Measurements from ENCODE around the gene PSMD8. TPM values are rescaled to one million over a fixed set of nuclear protein-coding genes. Genes with fewer than 3 reads are reported as not detected.

The PSMD8 gene
- total RNA-seq, 1 donor, result 277 TPM

DNA sequence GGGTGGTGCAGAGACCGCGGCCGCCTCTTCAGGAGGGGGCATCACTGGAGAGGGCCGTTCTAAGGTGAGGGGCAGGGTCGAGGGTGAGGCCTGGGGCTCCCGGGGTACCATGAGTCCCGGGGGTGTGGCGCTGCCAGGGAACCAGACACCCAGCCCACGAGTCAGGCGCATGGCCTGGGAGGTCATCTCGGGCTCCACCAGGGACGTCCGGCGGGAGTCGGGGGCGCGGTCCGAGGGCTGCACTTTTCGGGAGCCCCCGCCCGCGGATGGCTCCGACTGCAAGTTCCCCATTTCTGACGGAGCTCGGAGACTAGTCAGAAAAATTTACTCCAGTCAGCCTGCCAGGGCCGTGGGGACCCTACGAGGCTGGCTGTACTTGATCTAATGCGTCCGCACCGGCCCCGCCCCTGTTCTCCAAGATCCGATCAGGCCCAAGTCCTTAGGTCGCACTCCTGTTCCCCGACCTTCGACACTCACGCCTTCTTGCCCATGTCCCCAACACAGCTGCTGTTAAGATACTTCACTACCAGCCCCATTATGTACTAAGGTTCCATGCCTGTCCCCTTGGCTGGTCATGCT is 12.7 kb downstream of the PSMD8 start:
- DNase-seq (ENCODE audit: low read depth), result no peak
- peak overlapping the region; percentile 85 for H3K4me3 ChIP-seq (ENCODE audit: low read depth, low read length)
- TF ChIP-seq, protein P1, sequence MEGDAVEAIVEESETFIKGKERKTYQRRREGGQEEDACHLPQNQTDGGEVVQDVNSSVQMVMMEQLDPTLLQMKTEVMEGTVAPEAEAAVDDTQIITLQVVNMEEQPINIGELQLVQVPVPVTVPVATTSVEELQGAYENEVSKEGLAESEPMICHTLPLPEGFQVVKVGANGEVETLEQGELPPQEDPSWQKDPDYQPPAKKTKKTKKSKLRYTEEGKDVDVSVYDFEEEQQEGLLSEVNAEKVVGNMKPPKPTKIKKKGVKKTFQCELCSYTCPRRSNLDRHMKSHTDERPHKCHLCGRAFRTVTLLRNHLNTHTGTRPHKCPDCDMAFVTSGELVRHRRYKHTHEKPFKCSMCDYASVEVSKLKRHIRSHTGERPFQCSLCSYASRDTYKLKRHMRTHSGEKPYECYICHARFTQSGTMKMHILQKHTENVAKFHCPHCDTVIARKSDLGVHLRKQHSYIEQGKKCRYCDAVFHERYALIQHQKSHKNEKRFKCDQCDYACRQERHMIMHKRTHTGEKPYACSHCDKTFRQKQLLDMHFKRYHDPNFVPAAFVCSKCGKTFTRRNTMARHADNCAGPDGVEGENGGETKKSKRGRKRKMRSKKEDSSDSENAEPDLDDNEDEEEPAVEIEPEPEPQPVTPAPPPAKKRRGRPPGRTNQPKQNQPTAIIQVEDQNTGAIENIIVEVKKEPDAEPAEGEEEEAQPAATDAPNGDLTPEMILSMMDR (IDR thresholded peaks at IDR 0.05; ENCODE audit: insufficient read depth, low read depth, low read length), result no peak

DNA sequence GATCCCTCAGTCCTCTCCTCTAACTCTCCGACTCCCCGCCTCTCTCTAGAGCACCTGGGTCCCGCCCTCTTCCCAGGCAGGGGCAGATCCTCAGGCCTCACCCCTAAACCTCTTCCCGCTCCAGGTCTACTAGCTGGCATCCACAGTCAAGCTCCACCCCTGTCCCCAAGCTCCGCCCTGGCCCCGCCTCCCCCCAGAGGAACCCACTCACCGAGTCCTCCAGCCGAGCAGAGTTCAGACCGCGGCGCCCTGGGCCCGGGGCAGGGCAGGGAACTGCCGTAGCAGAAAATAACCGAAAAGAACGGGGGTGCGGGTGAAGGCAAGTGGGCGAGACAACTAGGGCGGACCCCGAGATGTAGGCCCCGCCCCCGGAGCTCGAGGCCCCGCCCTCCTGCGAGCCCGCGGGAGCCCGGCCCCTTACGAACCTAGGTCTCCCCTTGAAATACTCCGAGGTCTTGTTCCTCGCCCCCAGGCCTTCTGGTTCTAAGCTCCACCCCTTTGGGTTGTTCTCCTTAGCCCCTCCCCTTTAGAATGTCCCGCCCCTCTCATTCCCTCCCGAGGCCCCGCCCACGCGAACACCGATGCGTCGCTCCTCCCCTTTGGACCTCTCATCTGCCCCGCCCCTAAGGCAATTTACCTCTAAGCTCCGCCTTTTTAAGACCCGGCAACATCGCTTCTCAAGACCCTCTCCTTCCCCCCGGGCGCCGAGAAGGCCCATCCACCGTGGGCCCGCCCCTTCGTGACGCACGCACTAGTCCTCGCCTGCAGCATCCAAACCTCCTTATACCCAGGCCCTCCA is 13.4 kb downstream of the PSMD8 start, which contains the start of gene GGN:
GGN (minus strand) TSS at position 485 of the 799 bp plus-strand sequence. CDS start 773 bp downstream, outside the sequence.
- peak; percentile 97 for DNase-seq (ENCODE audit: low read depth)
- H3K4me3 ChIP-seq (ENCODE audit: low read depth, low read length), result peak within 1 kb of the TSS; percentile 85
- TF ChIP-seq, protein P1 (IDR thresholded peaks at IDR 0.05; ENCODE audit: insufficient read depth, low read depth, low read length), result no peak

DNA sequence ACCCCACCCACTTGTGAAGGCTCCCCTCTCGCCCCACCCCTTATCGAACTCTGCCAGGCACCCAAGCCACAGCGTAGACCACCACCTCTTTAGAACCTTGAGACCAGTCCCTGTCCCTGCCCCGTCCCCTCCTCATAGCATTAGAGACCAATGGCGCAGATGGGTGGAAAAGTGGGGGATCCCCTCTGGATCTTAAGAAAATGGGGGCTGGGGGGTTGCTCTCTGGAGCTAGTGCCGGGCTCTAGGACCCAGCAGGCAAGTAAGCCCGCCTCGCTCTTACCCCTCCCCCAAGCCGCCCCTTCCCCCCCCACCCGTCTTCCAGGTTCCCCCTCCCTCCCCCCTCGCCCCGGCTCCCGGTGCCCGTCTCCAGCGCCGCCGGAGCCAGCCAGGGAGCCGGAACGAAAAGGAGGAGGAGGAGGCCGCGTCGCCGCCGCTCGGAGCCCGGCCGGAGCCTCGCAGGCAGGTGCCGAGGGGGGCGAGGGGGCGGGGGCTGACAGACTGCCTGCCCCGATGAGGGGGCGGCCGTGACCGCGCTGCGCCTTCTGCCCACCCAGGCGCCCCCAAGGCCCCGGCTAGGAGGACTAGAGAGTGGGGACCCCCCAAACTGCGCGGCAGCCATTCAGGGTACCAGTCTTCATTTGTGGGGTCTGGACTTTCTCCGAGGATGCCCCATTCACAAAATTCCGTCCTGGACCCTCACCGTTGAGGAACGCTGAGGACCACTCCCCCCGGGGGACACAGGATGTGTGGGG is 14.2 kb downstream of the PSMD8 start, which contains the start of gene SPRED3:
SPRED3 (plus strand) TSS at position 349 of the 752 bp plus-strand sequence. CDS start 1,606 bp downstream, outside the sequence.
- peak within 1 kb of the TSS; percentile 85 for H3K4me3 ChIP-seq (ENCODE audit: low read depth, low read length)
- TF ChIP-seq, protein P1 (IDR thresholded peaks at IDR 0.05; ENCODE audit: insufficient read depth, low read depth, low read length), result no peak
- DNase-seq (ENCODE audit: low read depth), result peak; percentile 77

DNA sequence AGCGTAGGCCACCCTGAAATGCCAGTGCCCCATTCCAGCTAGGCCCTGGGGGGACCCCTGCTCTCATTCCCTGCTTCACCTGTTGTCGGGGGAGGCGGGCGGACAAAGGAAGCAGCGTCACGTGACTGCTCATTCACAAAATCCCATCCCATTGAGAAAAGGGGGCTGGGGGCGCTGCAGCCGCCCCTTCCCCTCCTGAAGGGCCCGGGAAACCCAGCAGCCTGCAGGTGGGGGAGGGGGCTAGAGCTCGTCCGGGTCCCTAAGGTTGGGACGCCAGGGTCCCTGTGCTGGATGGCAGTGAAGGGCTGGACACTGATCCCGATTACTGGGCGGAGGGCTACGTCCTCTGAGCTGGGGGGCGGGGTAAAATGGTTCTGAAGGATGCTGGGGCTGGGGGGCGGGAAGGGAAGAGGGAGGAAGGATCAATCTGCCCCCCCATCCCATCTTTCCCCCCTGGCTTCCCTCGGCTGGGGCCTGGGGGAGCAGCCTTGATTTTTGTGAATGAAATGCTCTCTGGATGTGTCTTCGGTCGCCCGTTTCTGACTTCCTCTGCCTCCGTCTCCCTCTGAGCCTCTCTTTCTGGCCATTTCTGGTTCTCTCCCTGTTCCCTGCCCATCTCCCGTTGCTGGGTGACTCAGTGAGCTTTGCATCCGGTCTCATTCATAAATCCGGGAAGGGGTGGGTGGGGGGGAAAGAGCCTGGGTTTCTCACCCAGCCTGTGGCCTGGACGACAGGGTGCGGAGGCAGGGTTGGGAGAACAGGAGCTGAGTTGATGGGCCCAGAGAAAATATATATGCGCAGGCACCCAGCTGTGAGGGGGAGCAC is 14.9 kb downstream of the PSMD8 start:
- peak overlapping the region; percentile 85 for H3K4me3 ChIP-seq (ENCODE audit: low read depth, low read length)
- TF ChIP-seq, protein P1 (IDR thresholded peaks at IDR 0.05; ENCODE audit: insufficient read depth, low read depth, low read length), result no peak
- peak; percentile 69 for DNase-seq (ENCODE audit: low read depth)

DNA sequence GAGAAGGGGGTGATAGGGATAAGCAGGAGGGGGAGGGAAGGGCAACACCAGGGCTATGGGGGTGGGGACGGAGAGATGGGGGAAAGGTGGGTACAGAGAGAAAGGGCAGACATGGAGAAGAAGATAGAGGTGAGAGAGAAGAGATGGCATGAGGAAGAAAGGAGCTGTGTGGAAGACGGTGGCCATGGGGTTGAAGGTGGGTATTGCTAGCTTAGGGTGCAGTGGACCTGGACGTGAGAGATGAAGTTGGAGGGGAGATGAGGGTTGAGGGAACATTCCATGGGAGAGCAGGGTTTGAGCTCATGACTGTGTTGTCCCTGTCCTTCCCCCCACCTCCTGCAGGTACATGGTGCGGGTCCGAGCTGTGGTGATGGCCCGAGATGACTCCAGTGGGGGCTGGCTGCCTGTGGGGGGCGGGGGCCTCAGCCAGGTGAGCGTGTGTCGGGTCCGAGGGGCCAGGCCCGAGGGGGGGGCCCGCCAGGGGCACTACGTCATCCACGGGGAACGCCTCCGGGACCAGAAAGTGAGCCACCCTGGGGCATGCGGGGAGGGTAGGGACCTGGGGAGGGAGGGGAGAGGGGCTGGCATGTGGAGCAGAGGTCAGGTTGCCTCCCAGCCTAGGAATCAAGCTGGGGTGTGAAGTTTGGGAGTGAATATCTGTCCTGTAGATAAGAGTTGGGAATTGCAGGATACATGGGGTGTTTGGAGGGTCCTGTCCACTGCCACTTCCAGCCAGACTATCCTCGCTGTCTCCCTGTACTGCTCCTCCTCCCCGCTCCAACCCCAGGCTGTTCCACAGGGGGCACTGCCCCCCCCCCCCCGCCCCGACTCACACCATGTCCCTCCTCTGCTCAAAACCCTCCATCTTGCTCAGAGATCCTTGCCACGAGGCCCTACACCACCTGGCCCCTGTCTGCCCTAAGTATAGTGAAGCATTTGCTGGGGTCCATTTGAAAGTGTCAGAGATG is 15.9 kb downstream of the PSMD8 start:
- H3K4me3 ChIP-seq (ENCODE audit: low read depth, low read length), result peak overlapping the region; percentile 85
- TF ChIP-seq, protein P1 (IDR thresholded peaks at IDR 0.05; ENCODE audit: insufficient read depth, low read depth, low read length), result no peak
- no peak for DNase-seq (ENCODE audit: low read depth)
